Stimulated activated CD8-positive, alpha-beta memory T cell treated with anti-CD3 and anti-CD28 coated beads, Interleukin-15, amount 100 ng/mL, for 1 hour (primary cell): ENCODE data around the gene KCNC3.

Experiments used
- DNase-seq: peaks from one replicate; pipeline ENCODE4 v3.0.0-alpha.2; 2020; ENCODE audit warnings: low read depth

Gene KCNC3

GRCh38 chr19:50327461-50328223 lies 1.5 kb downstream of the KCNC3 start:
- DNase-seq: no peak

DNA sequence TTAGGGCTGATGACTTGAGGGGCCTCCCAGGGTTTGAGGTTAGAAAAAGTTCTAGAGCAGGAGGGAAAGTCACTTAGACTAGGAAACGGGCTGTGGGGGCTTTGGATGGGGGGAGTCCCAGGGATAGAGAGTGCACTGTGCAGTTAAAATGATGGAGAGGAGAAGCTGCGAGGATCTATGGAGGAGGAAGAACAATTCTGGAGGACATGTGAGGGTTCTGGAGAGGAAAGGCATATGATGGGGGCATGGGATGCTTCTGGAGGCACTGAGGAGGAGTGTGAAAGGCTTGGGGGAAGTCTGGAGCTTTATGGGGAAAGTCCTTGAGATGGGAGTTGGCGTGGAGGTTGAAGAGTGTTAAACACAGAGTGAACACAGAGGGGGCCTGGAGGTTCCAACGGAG lies 2.2 kb downstream of the KCNC3 start:
- DNase-seq: no peak

- DNase-seq: no peak
These were observed 3.0 kb downstream of the KCNC3 start for GRCh38 chr19:50326101-50326664.

DNA sequence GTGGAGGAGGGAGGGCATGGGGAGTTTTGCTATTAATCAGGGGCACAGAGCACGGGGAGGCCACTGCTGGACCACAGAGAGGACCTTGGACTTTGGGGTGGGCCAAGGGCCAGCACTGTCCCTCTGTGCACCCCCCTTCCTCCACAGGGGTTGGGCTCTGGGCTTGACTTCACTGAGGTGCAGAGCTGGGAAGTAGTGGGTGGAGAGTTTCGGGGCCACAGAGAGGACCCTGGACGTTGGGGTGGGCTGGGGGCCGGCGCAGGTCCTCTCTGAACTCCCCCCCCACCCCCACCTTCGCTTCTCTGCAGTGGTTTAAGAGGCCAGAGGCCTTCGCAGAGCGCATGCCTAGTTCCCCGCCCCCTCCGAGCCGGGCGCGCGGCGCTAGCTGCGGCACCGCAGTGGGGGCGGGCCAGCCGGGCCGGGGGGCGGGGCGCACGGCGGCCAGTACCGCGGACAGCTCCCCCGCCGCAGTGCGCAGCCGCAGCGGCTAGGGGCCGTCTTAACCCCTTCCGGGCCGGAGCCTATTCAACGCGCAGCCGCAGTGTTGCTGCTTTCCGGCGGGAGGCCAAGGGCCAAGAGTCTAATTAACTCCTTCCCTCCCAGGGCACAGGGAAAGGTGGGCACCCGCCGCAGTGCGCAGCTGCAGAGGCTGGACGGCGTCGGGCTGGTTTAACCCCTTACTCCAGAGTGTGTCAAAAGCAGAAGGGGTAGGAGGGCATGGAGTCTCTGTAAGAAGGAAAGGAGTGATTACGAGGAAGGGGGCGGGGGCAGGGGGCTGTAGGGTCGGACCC lies 3.7 kb downstream of the KCNC3 start:
- DNase-seq: peak; percentile 37

DNA sequence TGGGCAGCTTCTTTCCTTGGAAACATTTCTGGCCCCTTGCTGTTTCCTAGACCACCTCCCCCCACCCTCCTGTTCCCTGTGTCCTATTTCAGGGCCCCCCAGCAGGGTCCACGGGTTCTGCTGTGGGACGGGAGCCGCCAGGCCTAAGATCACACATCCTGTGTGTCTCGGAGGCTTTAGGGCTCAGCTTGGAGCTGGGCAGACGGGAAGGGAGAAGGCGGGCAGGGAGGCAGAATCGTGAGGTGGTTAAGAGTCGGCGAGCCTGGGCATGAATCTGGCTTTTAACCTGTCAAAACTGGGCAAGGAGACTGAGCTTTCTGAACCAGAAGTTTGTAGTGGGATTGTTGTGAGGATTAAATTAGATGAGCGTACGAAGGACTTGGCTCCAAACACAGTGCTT lies 4.8 kb downstream of the KCNC3 start:
- DNase-seq: no peak

- DNase-seq: no peak
These were observed 5.4 kb downstream of the KCNC3 start for GRCh38 chr19:50323782-50324133.

DNA sequence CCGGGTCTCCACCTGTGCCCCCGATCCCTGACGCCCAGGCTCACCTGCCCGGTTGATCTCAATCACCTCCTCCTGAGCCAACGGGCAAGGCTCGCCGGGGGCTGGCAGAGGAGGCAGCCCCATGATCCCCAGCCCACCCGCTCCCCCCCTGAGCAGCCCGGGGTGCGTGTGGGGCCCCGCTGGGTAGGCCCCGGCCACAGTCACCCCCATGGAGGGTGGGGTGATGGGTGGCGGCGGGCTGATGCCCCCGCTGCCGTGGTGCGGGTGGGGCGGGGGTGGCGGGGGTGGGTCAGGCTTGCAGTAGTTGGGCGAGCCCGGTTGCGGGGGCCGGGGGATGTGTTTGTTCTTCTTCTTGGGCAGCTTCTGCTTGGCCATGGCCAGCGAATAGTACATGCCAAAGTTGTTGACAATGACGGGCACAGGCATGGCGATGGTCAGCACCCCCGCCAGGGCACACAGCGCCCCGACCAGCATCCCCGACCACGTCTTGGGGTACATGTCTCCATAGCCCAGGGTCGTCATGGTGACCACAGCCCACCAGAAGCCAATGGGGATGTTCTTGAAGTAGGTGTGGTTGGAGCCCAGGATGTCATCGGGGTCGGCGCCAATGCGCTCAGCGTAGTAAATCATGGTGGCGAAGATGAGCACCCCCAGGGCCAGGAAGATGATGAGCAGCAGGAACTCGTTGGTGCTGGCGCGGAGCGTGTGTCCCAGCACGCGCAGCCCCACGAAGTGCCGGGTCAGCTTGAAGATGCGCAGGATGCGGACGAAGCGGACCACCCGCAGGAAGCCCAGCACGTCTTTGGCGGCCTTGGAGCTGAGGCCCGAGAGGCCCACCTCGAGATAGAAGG lies 6.0 kb downstream of the KCNC3 start:
- no peak for DNase-seq

DNA sequence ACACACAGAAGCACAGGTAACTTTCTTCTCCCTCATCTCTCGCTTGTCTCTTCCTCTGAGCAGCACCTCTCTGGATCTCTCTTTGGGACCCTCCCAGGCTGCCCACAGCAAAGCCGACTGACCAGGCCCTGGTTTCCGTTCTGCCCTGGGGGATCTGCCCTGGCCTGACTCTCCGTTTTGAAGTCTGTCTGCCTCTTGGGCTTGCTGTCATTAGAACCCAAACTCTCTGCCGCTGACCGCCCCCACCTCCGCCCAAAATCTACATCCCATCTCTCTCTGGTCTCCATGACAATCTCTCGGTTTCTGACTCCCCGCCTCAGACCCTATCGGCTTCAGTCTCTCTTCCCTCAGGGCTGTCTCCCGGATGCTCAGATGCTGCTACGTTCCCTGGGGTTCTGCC lies 6.9 kb downstream of the KCNC3 start:
- no peak for DNase-seq

GRCh38 chr19:50321831-50322230 lies 7.3 kb downstream of the KCNC3 start:
- no peak for DNase-seq

GRCh38 chr19:50320596-50320995 lies 8.6 kb downstream of the KCNC3 start:
- no peak for DNase-seq

DNA sequence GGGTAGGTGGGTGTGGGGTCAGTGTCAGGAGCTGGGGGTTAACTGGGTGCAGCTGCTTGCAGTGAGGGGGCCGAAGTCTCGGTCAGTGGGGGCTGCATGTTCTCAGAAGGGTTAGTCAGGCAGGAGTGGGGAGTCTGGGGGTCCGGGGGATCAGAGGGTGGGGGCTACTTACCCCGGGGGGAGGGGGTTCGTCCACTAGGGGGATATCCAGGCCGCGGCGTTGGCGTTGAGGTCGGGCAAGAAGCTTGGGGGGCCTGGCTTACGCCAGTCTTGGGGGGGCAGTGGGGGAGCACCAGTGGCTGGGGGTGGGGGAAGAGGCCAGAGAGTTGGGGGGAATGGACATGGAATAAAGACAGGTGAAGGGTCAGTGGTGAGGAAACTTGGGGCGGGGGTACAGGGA lies 9.1 kb downstream of the KCNC3 start:
- DNase-seq: no peak

DNA sequence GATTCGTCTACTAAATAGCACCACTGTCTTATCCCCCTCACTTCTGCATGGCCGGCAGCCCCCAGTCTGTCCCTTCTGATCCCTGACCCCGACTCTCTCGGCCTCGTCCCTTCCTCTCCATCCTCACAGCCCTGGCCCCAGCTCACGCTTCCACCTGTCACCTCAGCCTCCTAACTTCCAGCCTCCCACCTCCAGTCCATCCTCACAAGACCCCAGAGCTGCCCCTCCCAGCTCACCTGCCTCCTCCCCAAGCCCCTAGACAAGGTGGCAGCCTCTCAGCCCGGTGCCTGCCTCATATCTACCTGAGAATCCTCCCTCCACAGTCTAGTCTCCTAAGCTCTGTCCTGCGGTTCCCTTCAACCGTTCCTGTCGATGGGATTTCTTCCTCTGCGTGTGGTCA lies 10.0 kb downstream of the KCNC3 start:
- no peak for DNase-seq

- DNase-seq: no peak
These were observed 10.7 kb downstream of the KCNC3 start for GRCh38 chr19:50318438-50318837.

DNA sequence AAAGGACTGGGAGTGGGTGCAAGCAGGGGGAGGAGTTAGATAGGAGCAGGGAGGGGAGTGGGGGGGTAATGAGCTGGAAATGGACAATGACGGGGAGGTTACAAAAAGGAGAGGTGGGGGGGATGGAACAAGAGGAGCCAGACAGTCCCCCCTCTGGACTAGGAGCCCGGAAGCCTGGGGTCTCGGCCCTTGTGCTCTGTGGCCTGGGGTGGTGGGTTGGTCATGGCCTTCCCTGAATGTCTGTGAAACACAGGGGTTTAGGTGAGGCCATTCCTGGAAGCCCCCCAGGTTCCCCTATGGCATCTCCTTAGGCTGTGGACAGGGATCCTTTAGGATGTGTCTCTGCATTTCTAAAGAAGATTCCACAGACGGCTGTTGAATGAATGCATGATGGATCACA lies 12.1 kb downstream of the KCNC3 start:
- no peak for DNase-seq

DNA sequence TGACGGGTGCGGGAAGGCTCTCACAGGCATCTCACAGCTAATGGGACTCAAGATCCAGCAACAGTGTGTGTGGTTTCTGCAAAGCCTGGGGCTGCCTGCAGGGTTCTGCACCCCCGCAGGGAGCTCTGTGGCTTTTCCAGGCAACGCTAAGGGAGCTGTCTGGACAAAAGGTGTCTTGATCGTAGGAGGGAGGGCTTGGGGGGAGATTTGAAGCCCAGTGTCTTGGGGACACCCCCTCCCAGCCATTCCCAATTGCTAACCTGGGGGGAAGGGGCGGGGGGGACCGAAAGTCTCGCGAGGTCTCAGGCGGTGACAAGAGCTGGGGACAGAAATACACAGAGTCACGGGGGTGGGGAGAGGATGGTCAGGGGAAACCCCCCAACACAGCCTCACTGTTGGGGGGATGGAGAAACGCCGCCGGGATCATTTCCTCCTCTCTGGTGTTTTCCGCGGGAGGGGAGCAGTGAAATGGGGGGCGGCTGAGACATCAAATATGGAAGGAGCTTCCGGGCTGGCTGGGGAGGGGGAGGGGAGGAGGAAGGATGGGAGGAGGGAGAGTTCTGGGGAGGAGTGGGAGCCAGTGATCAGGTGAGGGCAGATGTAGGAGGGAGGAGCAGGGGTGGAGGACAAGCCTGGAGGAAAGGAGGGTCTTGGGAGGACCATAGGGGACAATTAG lies 13.3 kb downstream of the KCNC3 start:
- no peak for DNase-seq

- no peak for DNase-seq
These were observed 14.2 kb downstream of the KCNC3 start for GRCh38 chr19:50314724-50315708.

- no peak for DNase-seq
These were observed 15.2 kb downstream of the KCNC3 start for GRCh38 chr19:50313812-50314536.

- DNase-seq: no peak
These were observed 16.0 kb downstream of the KCNC3 start for GRCh38 chr19:50312967-50313811.
